ENCODE measurements around the gene TPSD1. TPM values are rescaled to one million over a fixed set of nuclear protein-coding genes. Genes with fewer than 3 reads are reported as not detected.
"Not testable (repeated sequence)": the region's sequence is repeated elsewhere in the genome, so short reads cannot be mapped to it uniquely, and the experiment has no call there.

The TPSD1 gene
- total RNA-seq, 3 donors from 2014 or later (not counting 1 experiment from before 2014, with no cell fraction given) = 3.2 TPM; not detected in 2

GRCh38 chr16:1290860-1291575, 35.1 kb downstream of the TPSD1 start:
- intact Hi-C loops (cut with micrococcal nuclease) = no loop called here
- Mint-ChIP-seq H3K27ac (no peak overlapping the region), H3K9me3 (no peaks in the 10 kb centered on the region), H3K36me3 (no peaks in the 10 kb centered on the region), H3K27me3 (ENCODE audit: low read depth in 2 of 2) (peaks cover 33 to 42% of the 10 kb centered on the region in 2 donors), H3K4me1 (no peaks in the 10 kb centered on the region), H3K4me3 (no peak overlapping the region)
- peaks cover 5% of the 10 kb centered on the region for H3K4me1 ChIP-seq (ENCODE audit: control insufficient read depth, insufficient read depth, low read length)
- H3K36me3 ChIP-seq (ENCODE audit: control insufficient read depth, insufficient read depth, low read length) = no peaks in the 10 kb centered on the region
- TF ChIP-seq CTCF (IDR thresholded peaks at IDR 0.05) = no peak
- DNase-seq (no peak), ATAC-seq (no peak)
- H3K4me3 ChIP-seq (ENCODE audit: low read length) = no peak overlapping the region
- peaks cover 8% of the 10 kb centered on the region for H3K27me3 ChIP-seq (ENCODE audit: control insufficient read depth, insufficient read depth, low read length)
- no peaks in the 10 kb centered on the region for H3K9me3 ChIP-seq (ENCODE audit: control insufficient read depth, insufficient read depth, low read length)
- 81% methylated on average over 26 of the region's 29 CpGs for WGBS (ENCODE audit: insufficient coverage)
- no peak overlapping the region for H3K27ac ChIP-seq (ENCODE audit: low read length)

GRCh38 chr16:1291576-1291974, 35.7 kb downstream of the TPSD1 start:
- Mint-ChIP-seq H3K27ac (no peak overlapping the region), H3K27me3 (ENCODE audit: low read depth in 2 of 2) (peaks cover 33 to 42% of the 10 kb centered on the region in 2 donors), H3K36me3 (no peaks in the 10 kb centered on the region), H3K4me3 (no peak overlapping the region), H3K4me1 (no peaks in the 10 kb centered on the region), H3K9me3 (no peaks in the 10 kb centered on the region)
- Histone ChIP-seq H3K36me3 (ENCODE audit: control insufficient read depth, insufficient read depth, low read length) (no peaks in the 10 kb centered on the region), H3K4me3 (ENCODE audit: low read length) (no peak overlapping the region), H3K9me3 (ENCODE audit: control insufficient read depth, insufficient read depth, low read length) (no peaks in the 10 kb centered on the region), H3K27ac (ENCODE audit: low read length) (no peak overlapping the region), H3K4me1 (ENCODE audit: control insufficient read depth, insufficient read depth, low read length) (peaks cover 5% of the 10 kb centered on the region), H3K27me3 (ENCODE audit: control insufficient read depth, insufficient read depth, low read length) (peaks cover 8% of the 10 kb centered on the region)
- no peak for DNase-seq
- 64% methylated on average over 17 of the region's 17 CpGs for WGBS (ENCODE audit: insufficient coverage)
- TF ChIP-seq CTCF (IDR thresholded peaks at IDR 0.05) = no peak
- ATAC-seq = no peak
- intact Hi-C loops (cut with micrococcal nuclease) = no loop called here

- H3K27ac ChIP-seq (ENCODE audit: low read length); H3K9me3 Mint-ChIP-seq; H3K4me1 Mint-ChIP-seq; ATAC-seq; H3K27ac Mint-ChIP-seq; H3K27me3 ChIP-seq (ENCODE audit: control insufficient read depth, insufficient read depth, low read length); intact Hi-C loops (cut with micrococcal nuclease); DNase-seq; H3K36me3 Mint-ChIP-seq; H3K4me1 ChIP-seq (ENCODE audit: control insufficient read depth, insufficient read depth, low read length); H3K36me3 ChIP-seq (ENCODE audit: control insufficient read depth, insufficient read depth, low read length); H3K4me3 Mint-ChIP-seq; H3K4me3 ChIP-seq (ENCODE audit: low read length); H3K9me3 ChIP-seq (ENCODE audit: control insufficient read depth, insufficient read depth, low read length): not testable (repeated sequence)
- peaks cover 37 to 42% of the 10 kb centered on the region in 2 donors for H3K27me3 Mint-ChIP-seq (ENCODE audit: low read depth in 2 of 2)
- WGBS (ENCODE audit: insufficient coverage) = 81% methylated on average over 5 of the region's 6 CpGs
Measured at GRCh38 chr16:1292208-1292607, 36.3 kb downstream of the TPSD1 start.

GRCh38 chr16:1292808-1293207, 36.9 kb downstream of the TPSD1 start:
- H3K4me1 ChIP-seq (ENCODE audit: control insufficient read depth, insufficient read depth, low read length); H3K27me3 ChIP-seq (ENCODE audit: control insufficient read depth, insufficient read depth, low read length); DNase-seq; H3K27ac Mint-ChIP-seq; H3K9me3 ChIP-seq (ENCODE audit: control insufficient read depth, insufficient read depth, low read length); intact Hi-C loops (cut with micrococcal nuclease); H3K9me3 Mint-ChIP-seq; H3K4me1 Mint-ChIP-seq; H3K27ac ChIP-seq (ENCODE audit: low read length); ATAC-seq; H3K36me3 Mint-ChIP-seq; H3K4me3 ChIP-seq (ENCODE audit: low read length); H3K4me3 Mint-ChIP-seq; H3K36me3 ChIP-seq (ENCODE audit: control insufficient read depth, insufficient read depth, low read length): not testable (repeated sequence)
- 92% methylated on average over 8 of the region's 8 CpGs for WGBS (ENCODE audit: insufficient coverage)
- H3K27me3 Mint-ChIP-seq (ENCODE audit: low read depth in 2 of 2) = peaks cover 34 to 39% of the 10 kb centered on the region in 2 donors
